CD4-positive, CD25-positive, alpha-beta regulatory T cell (primary cell): ENCODE measurements around the gene PLIN4. TPM values are rescaled to one million over a fixed set of nuclear protein-coding genes. Genes with fewer than 3 reads are reported as not detected.
A peak's percentile ranks its signal among the peaks of the same experiment; 100 is the strongest.

Experiments used
- ATAC-seq, 2 donors: fragments of 150-1000 bp; cut with Tn5 transposase; one replicate each; pipeline ENCODE4 v1.10.0; 2021; ENCODE audit warnings: low read depth in 2 of 2, moderate number of reproducible peaks in 2 of 2, moderate library complexity in 1 of 2
- DNase-seq, 3 donors: peaks; one replicate each; pipeline versions ENCODE4 v3.0.0 to v3.0.0-alpha.2; 2012 to 2022; ENCODE audit warnings: mixed read lengths in 1 of 3
- H3K27ac ChIP-seq: one replicate; pipeline ENCODE4 v1.7.0; 2013; ENCODE audit warnings: mild to moderate bottlenecking, low read length; ENCODE audit not compliant: insufficient read depth, poor library complexity, severe bottlenecking
- H3K27me3 ChIP-seq: one replicate; pipeline ENCODE4 v1.7.0; 2013; ENCODE audit warnings: low read length; ENCODE audit not compliant: control insufficient read depth, insufficient read depth
- H3K36me3 ChIP-seq: one replicate; pipeline ENCODE4 v1.7.0; 2013; ENCODE audit warnings: mild to moderate bottlenecking, low read length, moderate library complexity; ENCODE audit not compliant: control insufficient read depth, insufficient read depth
- H3K4me1 ChIP-seq: 2 replicates; pipeline ENCODE4 v1.7.0; 2013; ENCODE audit warnings: mild to moderate bottlenecking, low read length; ENCODE audit not compliant: insufficient read depth, control insufficient read depth, poor library complexity, severe bottlenecking
- H3K4me3 ChIP-seq: one replicate; pipeline ENCODE4 v1.7.0; 2013; ENCODE audit warnings: low read depth, mild to moderate bottlenecking, low read length, moderate library complexity
- H3K9me3 ChIP-seq, 2 experiments: 1 replicate in 1 of 2; 2 replicates in 1 of 2; pipeline ENCODE4 v1.7.0; 2013; ENCODE audit warnings: low read length in 2 of 2, mild to moderate bottlenecking in 1 of 2, moderate library complexity in 1 of 2; ENCODE audit not compliant: control insufficient read depth in 2 of 2
- H3K27ac Mint-ChIP-seq, 3 donors: one replicate each; pipeline ENCODE4 v1.8.0; 2020 to 2022; ENCODE audit warnings: mild to moderate bottlenecking in 3 of 3, mixed read lengths in 3 of 3, moderate library complexity in 2 of 3
- H3K27me3 Mint-ChIP-seq: one replicate; pipeline ENCODE4 v1.8.0; 2022; ENCODE audit warnings: mild to moderate bottlenecking, mixed read lengths
- H3K36me3 Mint-ChIP-seq: one replicate; pipeline ENCODE4 v1.8.0; 2020; ENCODE audit warnings: mixed read lengths
- H3K4me1 Mint-ChIP-seq, 4 donors: one replicate each; pipeline ENCODE4 v1.8.0; 2020 to 2022; ENCODE audit warnings: mixed read lengths in 4 of 4, mild to moderate bottlenecking in 1 of 4
- H3K4me3 Mint-ChIP-seq, 4 donors: one replicate each; pipeline ENCODE4 v1.8.0; 2020 to 2022; ENCODE audit warnings: mild to moderate bottlenecking in 4 of 4, mixed read lengths in 4 of 4, moderate library complexity in 3 of 4
- H3K9me3 Mint-ChIP-seq, 7 donors: one replicate each; pipeline ENCODE4 v1.8.0; 2020 to 2022; ENCODE audit warnings: mixed read lengths in 7 of 7, mild to moderate bottlenecking in 3 of 7, moderate library complexity in 2 of 7
- polyA plus RNA-seq, 4 donors: library from polyadenylated mRNA; unstranded; fragments of 300-500 nt; fragmentation: Illumina TruSeq; gene quantifications; one replicate each; pipeline ENCODE4 v1.2.3, GENCODE V29; 2021
- total RNA-seq: library from RNA; stranded (reverse); gene quantifications from one replicate; pipeline ENCODE4 v1.2.3, GENCODE V29; 2022

The PLIN4 gene
- total and polyA plus RNA-seq, 5 donors from 2014 or later: 0.02 to 0.13 (median 0.05) TPM; not detected in 2

- H3K4me3 Mint-ChIP-seq: no peak overlapping the region
- no peaks in the 10 kb centered on the region for H3K27me3 Mint-ChIP-seq
- Histone ChIP-seq H3K4me3 (no peak overlapping the region), H3K9me3 (no peaks in the 10 kb centered on the region), H3K27ac (no peak overlapping the region), H3K36me3 (peaks cover 38% of the 10 kb centered on the region), H3K27me3 (no peaks in the 10 kb centered on the region), H3K4me1 (no peaks in the 10 kb centered on the region)
- no peak for DNase-seq
- no peak for ATAC-seq
- H3K4me1 Mint-ChIP-seq: no peaks in the 10 kb centered on the region
- H3K9me3 Mint-ChIP-seq: no peaks in the 10 kb centered on the region
- no peak overlapping the region for H3K27ac Mint-ChIP-seq
- peaks cover 3% of the 10 kb centered on the region for H3K36me3 Mint-ChIP-seq
These were observed 23.6 kb downstream of the PLIN4 start for GRCh38 chr19:4494691-4495064.

GRCh38 chr19:4493929-4494690 is 24.2 kb downstream of the PLIN4 start:
- peaks cover 40% of the 10 kb centered on the region for H3K36me3 ChIP-seq
- H3K4me3 Mint-ChIP-seq: no peak overlapping the region

DNA sequence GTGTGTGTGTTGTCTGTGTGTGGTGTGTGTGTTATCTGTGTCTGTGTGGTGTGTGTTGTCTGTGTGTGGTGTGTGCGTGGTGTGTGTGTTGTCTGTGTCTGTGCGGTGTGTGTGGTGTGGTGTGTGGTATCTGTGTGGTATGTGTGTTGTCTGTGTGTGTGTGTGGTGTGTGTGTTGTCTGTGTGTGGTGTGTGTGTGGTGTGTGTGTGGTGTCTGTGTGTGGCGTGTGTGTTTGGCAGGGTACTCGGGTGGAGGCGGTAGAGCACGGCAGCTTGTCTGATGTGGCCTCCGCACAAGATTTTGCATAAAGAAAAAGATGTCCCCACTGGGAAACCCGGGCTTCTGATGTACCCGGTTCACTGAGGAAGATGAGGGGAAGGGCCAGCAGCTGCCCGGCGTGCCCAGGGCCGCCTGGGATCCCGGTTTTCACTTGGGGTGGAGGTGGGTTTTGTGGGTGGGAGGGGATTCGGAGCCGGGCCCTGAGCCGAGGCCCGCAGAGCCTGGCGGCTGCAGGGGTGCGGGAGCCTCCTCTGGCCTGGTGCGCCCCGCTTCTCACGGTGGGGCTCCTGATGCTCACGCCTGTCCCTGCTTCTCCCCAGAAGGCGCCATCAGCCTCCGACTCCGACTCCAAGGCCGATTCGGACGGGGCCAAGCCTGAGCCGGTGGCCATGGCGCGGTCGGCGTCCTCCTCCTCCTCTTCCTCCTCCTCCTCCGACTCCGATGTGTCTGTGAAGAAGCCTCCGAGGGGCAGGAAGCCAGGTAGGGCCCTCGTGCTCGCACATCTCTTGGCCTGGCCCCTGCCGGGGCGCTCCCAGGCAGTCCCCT is 25.0 kb downstream of the PLIN4 start:
- no peaks in the 10 kb centered on the region for H3K27me3 ChIP-seq
- Mint-ChIP-seq H3K4me3 (no peak overlapping the region), H3K27me3 (no peaks in the 10 kb centered on the region), H3K36me3 (peaks cover 8% of the 10 kb centered on the region), H3K27ac (no peak overlapping the region), H3K9me3 (no peaks in the 10 kb centered on the region), H3K4me1 (no peaks in the 10 kb centered on the region)
- H3K4me3 ChIP-seq: no peak overlapping the region
- peaks cover 34% of the 10 kb centered on the region for H3K36me3 ChIP-seq
- DNase-seq (no peak), ATAC-seq (no peak)
- H3K9me3 ChIP-seq: no peaks in the 10 kb centered on the region
- H3K4me1 ChIP-seq: no peaks in the 10 kb centered on the region
- no peak overlapping the region for H3K27ac ChIP-seq

More at GRCh38 chr19:4493929-4494690, 24.2 kb downstream of the PLIN4 start:
- H3K4me1 Mint-ChIP-seq: no peaks in the 10 kb centered on the region
- no peaks in the 10 kb centered on the region for H3K27me3 Mint-ChIP-seq
- no peaks in the 10 kb centered on the region for H3K27me3 ChIP-seq
- peaks cover 5% of the 10 kb centered on the region for H3K36me3 Mint-ChIP-seq
- no peak overlapping the region for H3K27ac Mint-ChIP-seq
- H3K4me3 ChIP-seq: no peak overlapping the region
- ATAC-seq: no peak
- no peaks in the 10 kb centered on the region for H3K4me1 ChIP-seq
- H3K9me3 Mint-ChIP-seq: no peaks in the 10 kb centered on the region
- DNase-seq: no peak
- no peaks in the 10 kb centered on the region for H3K9me3 ChIP-seq
- H3K27ac ChIP-seq: no peak overlapping the region

DNA sequence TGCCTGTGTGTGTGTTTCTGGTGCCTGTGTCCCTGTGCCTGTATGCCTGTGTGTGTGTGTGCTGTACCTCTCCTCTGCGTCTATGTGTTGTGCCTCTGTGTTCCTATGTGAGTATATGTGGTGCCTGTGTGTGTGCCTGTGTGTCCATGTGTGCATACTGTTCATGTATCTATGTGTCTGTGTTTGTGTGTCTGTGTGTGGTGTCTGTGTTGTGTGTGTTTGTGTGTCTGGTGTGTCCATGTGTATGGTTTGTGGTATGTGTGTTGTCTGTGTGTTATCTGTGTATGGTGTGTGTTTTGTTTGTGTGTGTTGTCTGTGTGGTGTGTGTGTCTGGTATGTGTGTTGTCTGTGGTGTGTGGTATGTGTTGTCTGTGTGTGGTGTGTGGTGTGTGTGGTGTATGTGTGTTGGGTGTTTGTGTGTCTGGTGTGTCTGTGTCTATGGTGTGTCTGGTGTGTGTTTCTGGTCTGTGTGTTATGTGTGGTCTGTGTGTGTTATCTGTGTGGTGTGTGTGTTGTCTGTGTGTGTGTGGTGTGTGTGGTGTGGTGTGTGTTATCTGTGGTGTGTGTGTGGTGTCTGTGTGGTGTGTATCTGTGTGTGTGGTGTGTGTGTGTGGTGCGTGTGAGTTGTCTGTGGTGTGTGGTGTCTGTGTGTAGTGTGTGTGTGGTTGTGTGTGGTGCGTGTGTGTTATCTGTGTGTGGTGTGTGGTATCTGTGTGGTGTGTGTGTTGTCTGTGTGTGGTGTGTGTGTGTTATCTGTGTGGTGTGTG is 25.8 kb downstream of the PLIN4 start:
- Histone ChIP-seq H3K27me3 (no peaks in the 10 kb centered on the region), H3K36me3 (peaks cover 28% of the 10 kb centered on the region), H3K9me3 (no peaks in the 10 kb centered on the region), H3K27ac (no peak overlapping the region), H3K4me1 (no peaks in the 10 kb centered on the region), H3K4me3 (no peak overlapping the region)
- H3K9me3 Mint-ChIP-seq: no peaks in the 10 kb centered on the region
- H3K36me3 Mint-ChIP-seq: peaks cover 9% of the 10 kb centered on the region
- H3K27ac Mint-ChIP-seq: no peak overlapping the region
- H3K27me3 Mint-ChIP-seq: no peaks in the 10 kb centered on the region
- no peak for ATAC-seq
- peaks cover 0 to under 1% (median 0%) of the 10 kb centered on the region in 4 donors for H3K4me1 Mint-ChIP-seq
- no peak for DNase-seq
- no peak overlapping the region for H3K4me3 Mint-ChIP-seq

- Mint-ChIP-seq H3K36me3 (peaks cover 16% of the 10 kb centered on the region), H3K9me3 (no peaks in the 10 kb centered on the region), H3K27ac (no peak overlapping the region), H3K27me3 (no peaks in the 10 kb centered on the region), H3K4me3 (no peak overlapping the region), H3K4me1 (peaks cover 0 to 2% (median 0%) of the 10 kb centered on the region in 4 donors)
- Histone ChIP-seq H3K4me1 (no peaks in the 10 kb centered on the region), H3K27me3 (no peaks in the 10 kb centered on the region), H3K36me3 (peaks cover 24% of the 10 kb centered on the region), H3K27ac (no peak overlapping the region), H3K9me3 (no peaks in the 10 kb centered on the region), H3K4me3 (no peak overlapping the region)
- no peak for ATAC-seq
- no peak for DNase-seq
These were observed 26.8 kb downstream of the PLIN4 start for GRCh38 chr19:4491446-4491845.

DNA sequence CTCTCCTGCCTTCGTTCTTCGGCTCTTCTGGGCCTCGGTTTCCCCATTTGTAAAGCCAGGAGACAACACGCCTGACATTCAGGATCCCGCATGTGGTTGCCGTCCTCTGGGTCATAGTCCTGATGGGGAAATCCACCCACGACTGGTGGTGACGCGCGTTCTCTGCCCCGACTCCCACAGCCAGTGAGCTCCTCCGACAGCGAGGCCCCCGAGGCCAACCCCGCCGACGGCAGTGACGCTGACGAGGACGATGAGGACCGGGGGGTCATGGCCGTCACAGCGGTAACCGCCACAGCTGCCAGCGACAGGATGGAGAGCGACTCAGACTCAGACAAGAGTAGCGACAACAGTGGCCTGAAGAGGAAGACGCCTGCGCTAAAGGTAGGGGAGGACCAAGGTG is 29.8 kb downstream of the PLIN4 start:
- Histone ChIP-seq H3K4me1 (no peaks in the 10 kb centered on the region), H3K9me3 (no peaks in the 10 kb centered on the region), H3K36me3 (peaks cover 18% of the 10 kb centered on the region), H3K27me3 (no peaks in the 10 kb centered on the region), H3K4me3 (no peak overlapping the region), H3K27ac (no peak overlapping the region)
- Mint-ChIP-seq H3K27me3 (no peaks in the 10 kb centered on the region), H3K36me3 (peaks cover 25% of the 10 kb centered on the region), H3K27ac (peak overlapping the region in 1 of 3 donors; percentile 60), H3K4me1 (peaks cover 0 to 3% (median 0%) of the 10 kb centered on the region in 4 donors), H3K4me3 (no peak overlapping the region), H3K9me3 (no peaks in the 10 kb centered on the region)
- no peak for DNase-seq
- no peak for ATAC-seq

GRCh38 chr19:4487572-4487971 is 30.7 kb downstream of the PLIN4 start:
- H3K36me3 ChIP-seq: peaks cover 24% of the 10 kb centered on the region
- no peaks in the 10 kb centered on the region for H3K4me1 ChIP-seq
- no peak for ATAC-seq
- H3K27ac ChIP-seq: no peak overlapping the region
- H3K27me3 ChIP-seq: no peaks in the 10 kb centered on the region
- H3K4me3 Mint-ChIP-seq: no peak overlapping the region
- no peaks in the 10 kb centered on the region for H3K27me3 Mint-ChIP-seq
- DNase-seq: no peak
- no peak overlapping the region for H3K4me3 ChIP-seq
- H3K9me3 ChIP-seq: no peaks in the 10 kb centered on the region
- no peaks in the 10 kb centered on the region for H3K9me3 Mint-ChIP-seq
- H3K4me1 Mint-ChIP-seq: peaks cover 0 to 4% (median 0%) of the 10 kb centered on the region in 4 donors
- H3K36me3 Mint-ChIP-seq: peaks cover 27% of the 10 kb centered on the region
- H3K27ac Mint-ChIP-seq: no peak overlapping the region
